HG03139 (cell line): ENCODE measurements around the gene GNGT1.

ENCODE experiments used
- ATAC-seq: cut with Tn5 transposase; IDR thresholded peaks from one replicate; pipeline ENCODE4 v1.9.1; 2021; ENCODE audit not compliant: unreplicated experiment

Gene GNGT1

GRCh38 chr7:93938293-93938692 lies 31.9 kb downstream of the GNGT1 start:
- ATAC-seq: no peak

- ATAC-seq: no peak
Observed at GRCh38 chr7:93941945-93942344, 35.6 kb downstream of the GNGT1 start.

GRCh38 chr7:93943816-93944540 lies 37.6 kb downstream of the GNGT1 start:
- no peak for ATAC-seq

GRCh38 chr7:93944673-93945072 lies 38.3 kb downstream of the GNGT1 start:
- no peak for ATAC-seq

- ATAC-seq: no peak
Observed at GRCh38 chr7:93945083-93945482, 38.7 kb downstream of the GNGT1 start.

GRCh38 chr7:93945756-93946535 lies 39.6 kb downstream of the GNGT1 start:
- no peak for ATAC-seq

- no peak for ATAC-seq
Observed at GRCh38 chr7:93948106-93948505, 41.7 kb downstream of the GNGT1 start.

GRCh38 chr7:93948873-93949272 lies 42.5 kb downstream of the GNGT1 start:
- ATAC-seq: no peak

- ATAC-seq: no peak
Observed at GRCh38 chr7:93949423-93949822, 43.1 kb downstream of the GNGT1 start.

- peak; percentile 66 for ATAC-seq
Observed at GRCh38 chr7:93955304-93955703, 48.9 kb downstream of the GNGT1 start.

GRCh38 chr7:93957767-93958166 lies 51.4 kb downstream of the GNGT1 start:
- ATAC-seq: no peak

- no peak for ATAC-seq
Observed at GRCh38 chr7:93958216-93958615, 51.8 kb downstream of the GNGT1 start.

GRCh38 chr7:93958651-93959050 lies 52.3 kb downstream of the GNGT1 start:
- ATAC-seq: no peak
